Fibroblast of mammary gland (primary cell): Measurements from ENCODE around the gene TLE4.

Experiments used
- DNase-seq: peaks from one replicate; pipeline ENCODE4 v3.0.0-alpha.2; 2010; ENCODE audit warnings: low read depth
- H3K4me3 ChIP-seq: 2 replicates; pipeline ENCODE4 v1.5.1; 2011; ENCODE audit warnings: low read depth, mild to moderate bottlenecking, low read length, moderate library complexity; ENCODE audit not compliant: control insufficient read depth
- CTCF ChIP-seq: conservative IDR thresholded peaks from 2 replicates; pipeline ENCODE4 v1.5.1; 2011; ENCODE audit warnings: low read depth, low read length, inconsistent platforms; ENCODE audit not compliant: control insufficient read depth, insufficient read depth

The TLE4 gene

GRCh38 chr9:79700607-79701360, 129.0 kb downstream of the TLE4 start:
- H3K4me3 ChIP-seq, result no peak overlapping the region
- no peak for TF ChIP-seq CTCF
- DNase-seq, result no peak

GRCh38 chr9:79701651-79702050, 129.9 kb downstream of the TLE4 start:
- TF ChIP-seq CTCF, result no peak
- DNase-seq, result peak; percentile 8
- H3K4me3 ChIP-seq, result no peak overlapping the region

- no peak for TF ChIP-seq CTCF
- DNase-seq, result no peak
- no peak overlapping the region for H3K4me3 ChIP-seq
Measured at GRCh38 chr9:79705704-79706103, 133.9 kb downstream of the TLE4 start.

GRCh38 chr9:79706512-79706911, 134.7 kb downstream of the TLE4 start:
- no peak for TF ChIP-seq CTCF
- DNase-seq, result no peak
- H3K4me3 ChIP-seq, result no peak overlapping the region

GRCh38 chr9:79707589-79707988, 135.8 kb downstream of the TLE4 start:
- no peak for TF ChIP-seq CTCF
- no peak for DNase-seq
- H3K4me3 ChIP-seq, result no peak overlapping the region

GRCh38 chr9:79708541-79708940, 136.8 kb downstream of the TLE4 start:
- no peak overlapping the region for H3K4me3 ChIP-seq
- TF ChIP-seq CTCF, result no peak
- DNase-seq, result no peak
